HEK293T (cell line): ENCODE measurements around the gene FGF16.

Source experiments
- CTCF ChIA-PET: fragments of 350-600 bp; formaldehyde crosslinking; extraction: SDS; loops from one replicate; lab custom pipeline; 2021; ENCODE audit warnings: antibody characterized with exemption, inconsistent platforms; lab: Yijun Ruan, JAX
- POLR2A ChIA-PET: fragments of 350-600 bp; formaldehyde crosslinking; extraction: SDS; loops from one replicate; lab custom pipeline; 2020; ENCODE audit warnings: antibody characterized with exemption, inconsistent platforms; lab: Yijun Ruan, JAX
- DNase-seq: peaks from one replicate; pipeline ENCODE4 v3.0.0; 2012; ENCODE audit warnings: mixed read lengths; ENCODE audit errors: extremely low spot score
- ARNT ChIP-seq: fragments of 450-650 bp; IDR thresholded peaks from 2 replicates; pipeline ENCODE4 v1.6.1; 2017; ENCODE audit warnings: mild to moderate bottlenecking
- BHLHE40 ChIP-seq: fragments of 450-650 bp; IDR thresholded peaks from 2 replicates; pipeline ENCODE4 v1.6.1; 2016; ENCODE audit warnings: mild to moderate bottlenecking, moderate library complexity, borderline replicate concordance
- CTBP1 ChIP-seq: fragments of 450-650 bp; IDR thresholded peaks from 2 replicates; pipeline ENCODE4 v1.6.1; 2016; ENCODE audit warnings: borderline replicate concordance
- ELF4 ChIP-seq: fragments of 450-650 bp; IDR thresholded peaks from 2 replicates; pipeline ENCODE4 v1.6.1; 2017; ENCODE audit warnings: antibody characterized with exemption
- FOXA1 ChIP-seq: fragments of 450-650 bp; IDR thresholded peaks from 2 replicates; pipeline ENCODE4 v1.6.1; 2016; ENCODE audit warnings: mild to moderate bottlenecking
- FOXK2 ChIP-seq: fragments of 450-650 bp; IDR thresholded peaks from 2 replicates; pipeline ENCODE4 v1.6.1; 2016; ENCODE audit warnings: mild to moderate bottlenecking
- FOXM1 ChIP-seq: fragments of 450-650 bp; IDR thresholded peaks from 2 replicates; pipeline ENCODE4 v1.6.1; 2017; ENCODE audit warnings: mild to moderate bottlenecking, borderline replicate concordance
- HDGF ChIP-seq: fragments of 450-650 bp; IDR thresholded peaks from 2 replicates; pipeline ENCODE4 v1.6.1; 2017; ENCODE audit warnings: antibody characterized with exemption, borderline replicate concordance
- L3MBTL2 ChIP-seq: fragments of 450-650 bp; conservative IDR thresholded peaks from 2 replicates; pipeline ENCODE4 v1.6.1; 2016; ENCODE audit warnings: mild to moderate bottlenecking
- LEF1 ChIP-seq: fragments of 450-650 bp; IDR thresholded peaks from 2 replicates; pipeline ENCODE4 v1.6.1; 2017; ENCODE audit warnings: mild to moderate bottlenecking, borderline replicate concordance
- NFRKB ChIP-seq: fragments of 450-650 bp; IDR thresholded peaks from 2 replicates; pipeline ENCODE4 v1.6.1; 2016; ENCODE audit warnings: mild to moderate bottlenecking, moderate library complexity
- SP1 ChIP-seq: fragments of 450-650 bp; IDR thresholded peaks from 2 replicates; pipeline ENCODE4 v1.6.1; 2017
- SUZ12 ChIP-seq: fragments of 450-650 bp; IDR thresholded peaks from 2 replicates; pipeline ENCODE4 v1.6.1; 2016; ENCODE audit warnings: mild to moderate bottlenecking
- TARDBP ChIP-seq: fragments of 450-650 bp; IDR thresholded peaks from 2 replicates; pipeline ENCODE4 v1.6.1; 2016
- ZNF384 ChIP-seq: fragments of 450-650 bp; IDR thresholded peaks from 2 replicates; pipeline ENCODE4 v1.6.1; 2016
- TF ChIP-seq, protein P1 (sequence below): fragments of 450-650 bp; IDR thresholded peaks from 2 replicates; pipeline ENCODE4 v1.6.1; 2016

Gene FGF16

DNA sequence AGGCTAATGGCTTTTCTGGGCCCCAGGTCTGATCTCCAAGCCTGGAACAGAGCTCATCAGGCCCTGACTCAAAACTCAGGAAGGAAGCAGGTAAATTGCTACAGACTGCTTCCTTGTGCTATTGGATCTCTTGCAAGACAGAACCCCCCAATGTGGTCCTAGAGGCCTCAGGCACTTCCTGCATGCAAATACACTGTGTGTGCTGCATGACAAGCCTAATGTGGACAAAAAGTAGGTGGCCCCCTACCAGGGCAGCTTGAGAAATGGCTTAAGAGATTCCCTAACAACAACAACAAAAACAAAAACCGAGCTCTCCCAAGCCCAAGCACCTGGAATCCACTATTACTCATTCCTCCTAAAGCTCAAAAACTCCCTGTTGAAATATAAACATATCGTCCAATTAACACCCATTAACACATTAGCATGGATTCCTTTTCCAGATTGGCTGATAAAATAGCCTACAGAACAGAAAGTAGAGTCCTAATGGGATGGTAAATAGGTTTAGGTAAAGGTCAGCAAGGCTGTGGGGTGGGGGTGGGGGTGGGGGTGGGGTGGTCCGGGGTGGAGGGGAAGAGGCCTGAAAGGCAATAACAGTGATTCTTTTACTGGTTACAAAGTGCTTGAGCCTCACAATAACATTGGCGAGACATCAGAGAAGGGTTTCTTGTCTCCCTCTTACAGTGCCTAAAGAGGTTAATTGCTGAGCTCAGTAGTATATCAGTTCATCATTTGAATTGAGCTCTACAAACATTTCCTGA, 24.1 kb upstream of the FGF16 start:
- ChIA-PET CTCF (interaction anchor here (1.0 kb wide), 1 partner anchor 38 kb away, joined by 4 read pairs; no protein-coding TSS in a partner anchor), POLR2A (no interaction called here)
- no peak for DNase-seq
- TF ChIP-seq L3MBTL2: no peak
- no peak for TF ChIP-seq FOXK2
- TF ChIP-seq, protein P1, sequence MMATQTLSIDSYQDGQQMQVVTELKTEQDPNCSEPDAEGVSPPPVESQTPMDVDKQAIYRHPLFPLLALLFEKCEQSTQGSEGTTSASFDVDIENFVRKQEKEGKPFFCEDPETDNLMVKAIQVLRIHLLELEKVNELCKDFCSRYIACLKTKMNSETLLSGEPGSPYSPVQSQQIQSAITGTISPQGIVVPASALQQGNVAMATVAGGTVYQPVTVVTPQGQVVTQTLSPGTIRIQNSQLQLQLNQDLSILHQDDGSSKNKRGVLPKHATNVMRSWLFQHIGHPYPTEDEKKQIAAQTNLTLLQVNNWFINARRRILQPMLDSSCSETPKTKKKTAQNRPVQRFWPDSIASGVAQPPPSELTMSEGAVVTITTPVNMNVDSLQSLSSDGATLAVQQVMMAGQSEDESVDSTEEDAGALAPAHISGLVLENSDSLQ: no peak
- TF ChIP-seq SP1: no peak
- TF ChIP-seq FOXM1: no peak
- TF ChIP-seq HDGF: no peak
- no peak for TF ChIP-seq NFRKB
- no peak for TF ChIP-seq ARNT
- no peak for TF ChIP-seq TARDBP
- TF ChIP-seq ZNF384: no peak

DNA sequence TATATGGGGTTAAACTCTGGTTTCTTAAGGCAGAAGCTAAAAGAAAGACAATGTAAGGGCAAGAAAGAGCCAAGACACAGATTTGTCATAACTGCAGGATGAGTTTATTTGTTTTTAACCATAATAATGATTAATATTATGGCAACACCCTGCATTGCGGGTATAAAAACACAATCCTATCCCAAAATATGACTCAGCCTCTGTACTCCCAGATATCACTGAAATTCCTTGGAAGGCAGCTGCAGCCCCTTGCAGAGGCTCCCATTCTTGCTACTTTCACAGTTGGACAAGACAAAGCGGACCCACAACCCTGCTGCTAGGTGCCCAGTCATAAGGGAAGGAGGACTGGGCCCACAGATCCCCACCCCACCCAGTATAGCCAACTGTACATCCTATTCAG, 20.4 kb upstream of the FGF16 start:
- ChIA-PET POLR2A (no interaction called here), CTCF (interaction anchor here (0.6 kb wide), 1 partner anchor 56 kb away, joined by 3 read pairs; no protein-coding TSS in a partner anchor)
- no peak for DNase-seq
- TF ChIP-seq NFRKB (no peak), BHLHE40 (no peak), FOXA1 (no peak), LEF1 (no peak), FOXM1 (no peak), FOXK2 (no peak), CTBP1 (no peak), ARNT (no peak), HDGF (no peak), SP1 (no peak), SUZ12 (no peak), ELF4 (no peak)

DNA sequence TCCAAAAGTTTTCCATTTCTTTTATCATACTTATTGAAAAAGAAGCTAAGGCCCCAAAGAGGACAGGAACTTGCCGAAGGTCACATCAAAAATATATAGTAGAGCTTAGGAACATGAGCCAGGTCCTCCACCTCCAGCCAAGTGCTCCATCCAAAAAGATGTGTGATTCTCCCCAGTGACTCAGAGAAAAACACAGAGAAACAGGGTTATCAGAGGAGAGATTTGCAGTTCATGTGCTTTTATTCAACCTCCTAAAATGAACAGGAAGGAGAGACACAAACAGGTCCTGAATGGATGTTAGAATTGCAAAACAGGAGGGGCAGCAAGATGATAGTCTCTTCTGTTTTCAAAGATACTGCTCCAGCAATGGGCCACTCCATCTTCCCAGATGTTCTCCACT, 19.6 kb upstream of the FGF16 start:
- TF ChIP-seq ZNF384 (no peak), BHLHE40 (no peak), NFRKB (no peak), CTBP1 (no peak), FOXA1 (no peak), ELF4 (no peak), SUZ12 (no peak), SP1 (no peak)
- TF ChIP-seq, protein P1: no peak
- POLR2A ChIA-PET: no interaction called here
- no peak for DNase-seq
- CTCF ChIA-PET: interaction anchor here (0.6 kb wide), 1 partner anchor 55 kb away, joined by 3 read pairs; no protein-coding TSS in a partner anchor

DNA sequence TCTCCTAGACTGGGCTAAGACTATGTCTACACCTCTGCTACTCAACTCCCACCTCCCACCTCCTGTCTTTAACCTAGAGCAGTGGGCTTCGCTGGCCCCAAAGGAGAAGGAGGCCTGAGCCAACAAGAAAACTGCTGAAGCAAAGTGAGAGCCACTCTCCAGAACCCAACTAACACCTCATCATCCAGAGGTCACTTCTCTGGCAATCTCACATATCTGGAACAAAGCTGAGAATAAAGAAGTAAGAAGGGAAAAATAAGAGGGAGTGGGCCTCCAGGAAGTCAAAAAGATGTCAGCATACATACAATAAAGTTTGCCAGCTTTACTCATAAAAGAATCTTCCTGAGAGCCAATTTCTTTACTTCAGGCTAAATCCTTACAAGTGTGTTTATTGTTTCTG, 18.6 kb upstream of the FGF16 start:
- DNase-seq: no peak
- TF ChIP-seq SP1 (no peak), FOXK2 (no peak), LEF1 (no peak), FOXA1 (no peak), ELF4 (no peak), HDGF (no peak), SUZ12 (no peak), TARDBP (no peak), BHLHE40 (no peak), NFRKB (no peak), L3MBTL2 (no peak), ZNF384 (no peak), CTBP1 (no peak), FOXM1 (no peak), ARNT (no peak)
- TF ChIP-seq, protein P1: no peak
- CTCF ChIA-PET: no interaction called here
- POLR2A ChIA-PET: no interaction called here

DNA sequence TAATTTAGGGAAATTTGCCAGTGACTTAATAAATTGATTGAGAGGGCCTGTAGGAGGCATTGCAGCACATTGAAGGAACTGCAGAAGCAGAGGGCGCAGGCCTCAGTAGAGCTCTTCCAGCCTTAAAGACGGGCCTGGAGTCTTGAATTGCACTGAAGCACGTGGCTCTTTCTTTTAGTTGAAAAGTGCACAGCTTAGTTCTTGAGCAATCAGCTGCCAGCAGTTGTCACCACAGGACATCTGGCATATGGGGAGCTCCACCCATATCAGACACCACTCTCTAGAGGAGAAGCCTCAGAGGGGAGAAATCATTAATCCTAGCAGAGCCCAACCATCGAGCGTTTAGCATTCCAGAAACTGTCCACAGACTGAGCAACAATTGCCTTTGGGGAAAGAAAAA, 16.0 kb upstream of the FGF16 start:
- ChIA-PET CTCF (no interaction called here), POLR2A (no interaction called here)
- TF ChIP-seq TARDBP (no peak), CTBP1 (no peak), NFRKB (no peak), L3MBTL2 (no peak), BHLHE40 (no peak), HDGF (no peak), FOXA1 (no peak), ZNF384 (no peak), FOXM1 (no peak), SUZ12 (no peak), LEF1 (no peak), ELF4 (no peak), ARNT (no peak), SP1 (no peak), FOXK2 (no peak)
- TF ChIP-seq, protein P1: no peak
- DNase-seq: no peak

DNA sequence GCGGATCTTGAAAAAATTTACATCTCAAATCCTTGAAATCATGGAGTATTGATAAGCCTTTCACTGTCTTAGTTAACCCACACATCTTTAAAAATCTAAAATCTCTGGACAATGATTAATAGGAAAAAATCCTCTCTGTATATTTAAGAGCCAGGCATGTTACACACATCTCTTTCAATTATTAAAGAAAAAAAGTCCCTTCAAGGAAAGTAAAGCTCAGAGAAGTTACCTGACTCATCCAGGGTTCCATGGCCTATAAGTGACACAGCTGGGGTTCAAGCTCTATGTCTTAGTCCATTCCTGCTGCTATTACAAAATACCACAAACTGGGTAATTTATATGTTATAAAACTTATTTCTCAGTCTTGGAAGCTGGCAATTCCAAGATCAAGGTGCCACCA, 14.2 kb upstream of the FGF16 start:
- CTCF ChIA-PET: no interaction called here
- POLR2A ChIA-PET: no interaction called here
- TF ChIP-seq TARDBP (no peak), SP1 (no peak), LEF1 (no peak), SUZ12 (no peak), HDGF (no peak), ARNT (no peak), L3MBTL2 (no peak), NFRKB (no peak)
- no peak for DNase-seq
